Femur (tissue), 1 donor: ENCODE results near the gene TOR4A.

Source experiments
- DNase-seq: peaks from one replicate; pipeline ENCODE4 v3.0.0-alpha.2; 2017

Gene TOR4A

GRCh38 chr9:137273611-137274320 is 3.8 kb upstream of the TOR4A start:
- DNase-seq = no peak

DNA sequence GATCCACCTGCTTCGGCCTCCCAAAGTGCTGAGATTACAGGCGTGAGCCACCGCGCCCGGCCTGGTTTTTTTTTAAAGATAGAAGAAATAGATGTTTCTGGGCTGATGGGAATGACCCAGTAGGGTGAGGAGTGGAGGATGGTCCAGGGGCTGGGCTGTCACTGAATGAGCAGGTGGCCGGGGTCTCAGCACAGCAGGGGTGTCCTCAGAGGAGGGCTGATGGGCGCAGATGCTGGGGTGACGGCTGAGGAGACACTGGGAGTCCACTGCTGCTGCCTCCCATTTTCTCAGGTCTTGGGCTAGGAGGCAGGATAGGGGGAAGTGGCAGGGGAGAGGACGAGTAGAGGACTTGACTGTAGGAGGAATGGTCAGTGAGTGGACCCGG is 2.3 kb upstream of the TOR4A start:
- peak; percentile 26 for DNase-seq

DNA sequence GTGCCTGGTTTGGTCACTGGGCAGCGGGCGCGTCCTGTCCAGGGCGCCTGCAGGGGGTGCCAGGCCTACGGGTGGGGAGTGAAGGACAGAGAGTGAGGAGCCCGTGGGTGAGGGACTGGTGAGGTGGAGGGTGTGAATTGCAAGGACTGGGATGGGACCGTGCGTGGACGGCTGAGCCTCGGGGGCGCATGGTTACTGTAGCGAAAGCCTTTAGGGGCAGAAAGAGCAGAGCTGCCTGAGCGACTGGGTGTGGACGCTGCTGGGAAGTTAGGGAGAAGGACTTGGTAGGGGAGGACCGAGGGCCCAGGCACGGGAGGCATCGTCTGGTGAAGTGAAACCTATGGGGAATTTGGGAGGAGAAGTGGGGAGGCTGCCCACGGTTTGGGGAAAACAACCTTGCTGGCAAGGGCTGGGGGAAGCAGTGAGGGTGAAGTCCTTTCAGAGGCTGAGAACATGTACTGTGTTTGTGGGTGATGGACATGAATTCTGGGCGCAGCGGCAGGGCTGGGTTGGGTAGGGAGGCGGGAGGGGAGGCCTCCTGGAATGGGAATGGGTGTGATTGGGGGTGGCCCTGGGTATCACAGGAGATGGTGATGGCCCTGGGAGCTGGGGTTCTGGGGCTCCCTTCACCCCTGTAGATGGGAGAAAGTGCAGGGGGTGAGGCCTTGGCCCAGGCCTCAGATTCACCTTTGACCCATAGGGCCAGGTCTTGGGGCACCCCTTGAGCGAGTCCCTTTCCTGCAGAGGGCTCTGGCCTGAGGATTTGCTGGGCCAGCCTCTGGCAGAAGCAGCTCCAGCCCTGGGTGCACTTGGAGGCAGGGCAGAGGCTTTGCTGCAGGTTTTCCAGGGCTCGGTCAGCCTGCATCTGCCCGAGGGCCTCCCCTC is 1.7 kb upstream of the TOR4A start:
- DNase-seq = peak; percentile 21

GRCh38 chr9:137276473-137277328 is 825 bp upstream of the TOR4A start:
- DNase-seq = peak; percentile 89

DNA sequence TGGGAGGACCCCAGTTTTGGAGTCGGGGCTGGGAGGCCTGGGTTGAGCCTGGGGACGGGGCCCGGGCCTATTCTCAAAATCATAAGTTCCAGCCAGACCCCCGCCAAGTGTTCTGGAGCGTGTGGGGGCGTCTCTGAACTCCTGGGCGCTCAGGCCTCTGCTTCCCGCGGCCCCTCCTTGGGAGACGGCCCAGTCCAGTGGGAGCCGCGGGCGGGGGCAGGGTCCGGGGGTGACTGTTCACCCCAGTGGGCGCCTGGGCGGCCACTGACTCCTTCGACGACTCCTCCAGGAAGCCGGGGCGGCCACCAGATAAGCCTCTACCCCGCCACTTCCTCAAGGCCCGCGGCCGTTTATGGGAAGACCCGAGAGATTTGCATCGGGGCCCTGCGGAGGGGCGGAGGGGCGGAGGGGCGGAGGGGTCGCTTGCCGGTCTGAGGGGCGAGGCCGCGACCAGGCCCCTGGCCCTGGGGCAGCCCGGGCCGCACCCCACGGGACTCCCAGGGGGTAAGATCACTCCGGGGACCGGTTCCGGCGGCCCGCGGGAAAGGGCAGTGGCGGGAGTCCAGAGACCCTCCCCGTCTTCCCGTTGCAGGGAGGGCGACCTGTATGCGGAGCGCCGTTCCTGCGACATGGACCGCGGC is 655 bp downstream of the TOR4A start:
- DNase-seq = peak; percentile 45

DNA sequence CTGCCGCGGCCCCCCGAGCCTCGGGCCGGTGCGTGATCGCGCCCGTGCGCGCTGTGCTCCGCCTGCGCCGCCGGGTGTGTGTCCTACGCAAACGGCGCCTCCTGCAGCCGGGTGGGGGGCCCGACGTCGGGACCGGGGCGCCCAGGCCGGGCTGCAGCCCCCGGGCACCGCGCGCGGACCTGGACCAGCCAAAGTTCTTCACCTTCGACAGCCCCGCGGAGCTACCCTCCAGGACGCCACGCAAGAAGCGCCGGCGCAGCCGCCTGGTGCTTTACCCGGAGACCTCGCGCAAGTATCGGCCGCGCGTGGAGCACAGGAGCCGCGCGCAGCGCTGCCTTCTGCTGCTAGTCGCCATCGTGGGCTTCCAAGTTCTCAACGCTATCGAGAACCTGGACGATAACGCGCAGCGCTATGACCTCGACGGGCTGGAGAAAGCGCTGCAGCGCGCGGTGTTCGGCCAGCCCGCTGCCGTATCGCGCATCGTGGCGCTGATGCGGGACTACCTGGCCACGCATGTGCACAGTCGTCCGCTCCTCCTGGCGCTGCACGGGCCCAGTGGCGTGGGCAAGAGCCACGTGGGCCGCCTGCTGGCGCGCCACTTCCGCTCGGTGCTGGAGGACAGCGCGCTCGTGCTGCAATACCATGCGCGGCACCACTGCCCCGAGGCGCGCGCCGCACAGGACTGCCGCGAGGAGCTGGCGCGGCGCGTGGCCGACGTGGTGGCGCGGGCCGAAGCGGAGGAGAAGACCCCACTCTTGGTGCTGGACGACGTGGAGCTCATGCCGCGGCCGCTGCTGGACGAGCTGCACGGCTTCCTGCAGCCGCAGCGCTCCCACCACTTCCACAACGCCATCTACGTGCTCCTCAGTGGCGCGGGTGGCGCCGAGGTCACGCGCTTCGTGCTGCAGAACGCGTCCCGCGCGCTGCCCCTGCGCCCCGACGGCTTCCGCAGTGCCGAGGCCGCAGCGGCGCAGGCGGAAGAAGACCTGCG is 1.5 kb downstream of the TOR4A start:
- DNase-seq = peak; percentile 19

GRCh38 chr9:137279741-137280473 is 2.4 kb downstream of the TOR4A start:
- peak; percentile 23 for DNase-seq

- DNase-seq = peak; percentile 23
Measured at GRCh38 chr9:137280474-137281344, 3.2 kb downstream of the TOR4A start.

DNA sequence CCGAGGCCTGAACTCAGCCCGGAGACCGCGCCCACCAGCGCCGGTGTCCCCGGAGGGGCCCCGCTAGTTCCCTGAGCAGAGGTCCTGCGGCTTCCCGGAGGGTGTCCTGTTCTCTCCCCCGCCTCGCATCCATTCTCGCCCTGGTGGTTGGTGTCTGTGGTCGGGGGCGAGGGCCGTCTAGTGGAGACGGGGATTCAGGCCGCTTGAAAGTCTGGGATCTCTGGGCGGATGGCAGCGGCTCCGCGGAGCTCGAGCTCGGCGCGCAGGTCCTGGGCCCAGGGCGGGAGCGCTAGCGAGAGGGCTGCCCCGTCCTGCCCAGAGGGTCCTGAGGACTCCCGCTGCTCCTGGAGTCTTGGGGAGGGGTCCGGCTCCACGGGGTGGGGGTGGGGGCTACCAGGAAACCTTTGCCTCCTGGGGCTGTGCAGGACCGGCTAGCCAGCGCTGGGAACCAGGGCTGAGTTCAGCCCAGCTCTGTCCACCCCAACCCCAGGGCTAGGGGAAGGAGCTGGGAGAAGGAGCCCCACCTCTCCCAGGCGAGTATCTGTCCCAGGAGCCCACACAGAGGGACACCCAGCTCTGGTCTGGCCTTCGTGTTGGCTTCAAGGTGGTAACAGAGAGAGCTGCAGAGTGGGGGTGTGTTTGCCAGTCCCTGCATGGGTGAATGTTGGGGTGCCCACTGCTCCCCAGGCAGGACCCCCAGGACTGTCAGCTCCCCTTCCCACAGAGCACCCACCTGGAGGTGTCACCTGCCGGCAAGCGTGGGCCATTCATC is 4.0 kb downstream of the TOR4A start:
- peak; percentile 38 for DNase-seq

DNA sequence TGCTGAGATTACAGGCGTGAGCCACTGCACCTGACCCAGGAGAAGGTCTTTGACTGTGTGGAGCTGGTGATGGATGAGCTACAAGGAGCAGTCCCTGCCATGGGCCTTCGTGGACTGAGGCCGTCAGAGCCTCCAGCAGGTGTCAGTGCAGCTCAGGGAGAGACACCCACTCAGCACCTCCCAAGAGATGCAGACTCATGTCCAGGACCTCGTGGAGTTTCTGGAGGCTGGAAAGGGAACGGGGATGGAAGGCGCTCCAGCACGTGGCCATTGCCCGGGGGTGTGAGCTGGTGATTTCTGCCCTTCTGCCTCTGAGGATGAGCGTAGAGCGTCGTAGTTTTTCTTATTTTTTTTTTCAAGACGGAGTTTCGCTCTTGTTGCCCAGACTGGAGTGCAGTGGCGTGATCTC is 9.5 kb downstream of the TOR4A start:
- DNase-seq = no peak

DNA sequence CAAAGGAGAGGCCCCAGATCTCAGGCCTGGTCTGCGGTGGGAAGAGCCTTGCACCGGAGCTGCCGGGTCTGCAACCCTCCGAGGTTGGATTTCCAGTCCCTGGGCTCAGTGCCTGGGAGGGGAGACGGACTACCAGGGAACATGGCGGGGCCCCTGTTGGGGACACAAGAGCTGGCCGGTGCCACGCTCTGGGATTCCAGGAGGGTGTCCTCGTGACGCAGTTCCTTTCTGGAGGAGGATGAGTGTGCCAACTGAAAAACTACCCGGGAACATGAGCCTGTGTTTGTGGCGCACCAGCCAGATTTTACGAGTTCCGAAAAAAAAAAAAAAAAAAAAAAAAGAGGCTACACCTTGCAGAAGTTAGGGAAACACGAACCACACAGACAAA is 15.6 kb downstream of the TOR4A start:
- DNase-seq = no peak

- no peak for DNase-seq
Measured at GRCh38 chr9:137293482-137294090, 16.1 kb downstream of the TOR4A start.

- DNase-seq = no peak
Measured at GRCh38 chr9:137294091-137294680, 16.7 kb downstream of the TOR4A start.

DNA sequence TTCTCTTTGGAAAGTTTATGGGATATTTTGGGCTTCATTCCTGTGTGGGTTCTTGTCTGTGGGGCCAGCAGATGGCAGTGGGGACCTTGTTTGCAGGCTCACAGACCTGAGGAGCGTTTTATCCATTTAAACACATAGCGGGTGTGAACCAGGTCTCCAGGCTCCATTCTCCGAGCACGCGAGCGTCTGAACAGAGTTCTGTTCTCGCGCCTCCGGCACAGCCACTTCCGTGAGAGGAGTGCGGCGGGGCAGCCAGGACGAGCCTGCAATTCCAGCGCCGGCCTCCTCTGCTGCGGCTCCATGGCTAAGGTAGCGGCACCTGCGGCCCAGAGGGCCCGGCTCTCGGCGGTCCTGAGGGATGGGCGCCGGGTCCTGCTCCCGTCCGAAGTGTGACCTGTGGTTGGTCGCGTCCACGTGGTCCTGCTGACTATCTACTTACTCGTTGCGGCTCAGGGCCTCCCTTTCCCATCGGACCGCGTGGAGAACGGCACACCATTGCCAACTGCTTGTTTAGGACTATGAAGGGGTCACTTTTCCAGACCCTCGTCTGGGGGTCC is 17.2 kb downstream of the TOR4A start:
- no peak for DNase-seq

- DNase-seq = no peak
Measured at GRCh38 chr9:137295238-137295811, 17.8 kb downstream of the TOR4A start.

DNA sequence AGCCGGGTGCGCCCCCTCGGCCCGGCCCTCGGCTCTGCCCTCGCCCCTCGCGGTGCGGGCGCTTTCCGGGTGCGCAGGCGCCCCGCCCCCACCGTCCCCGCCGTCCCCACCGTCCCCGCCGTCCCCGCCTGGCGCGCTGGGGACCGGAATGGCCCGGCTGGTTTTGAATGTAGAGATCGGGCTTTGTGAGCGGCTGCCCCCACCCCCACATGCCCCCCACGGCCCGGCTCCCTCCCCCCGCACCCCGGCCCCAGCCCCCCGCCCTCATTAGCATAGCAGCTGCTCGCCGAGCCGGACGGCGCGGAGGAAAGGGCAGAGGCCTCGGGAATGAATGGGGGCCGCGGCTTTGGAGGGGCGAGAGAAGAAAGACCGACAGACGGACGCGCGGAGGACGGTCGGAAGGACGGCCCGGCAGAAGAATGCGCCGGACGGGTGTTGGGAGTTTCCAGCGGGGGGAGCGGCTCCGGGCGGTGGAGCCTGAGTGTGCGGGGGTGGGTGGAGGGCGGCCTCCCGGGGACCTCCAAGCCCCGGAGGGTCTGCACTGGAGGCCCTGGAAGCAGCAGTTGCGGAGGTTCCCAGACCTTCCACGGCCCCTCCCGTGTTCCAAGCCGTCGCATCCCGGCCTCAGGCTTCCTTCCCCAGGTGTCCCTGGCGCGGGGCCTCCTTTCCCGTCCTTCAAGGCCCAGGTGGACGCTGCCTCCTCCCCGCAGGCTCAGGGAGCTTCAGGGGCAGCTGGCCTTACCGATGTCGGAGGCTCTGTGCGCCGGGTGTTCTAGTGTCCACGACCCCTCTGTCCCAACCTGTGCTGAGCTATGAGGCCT is 18.5 kb downstream of the TOR4A start:
- no peak for DNase-seq
